Measurements from ENCODE around the gene FAM169A.
"Not testable (repeated sequence)": the region's sequence is repeated elsewhere in the genome, so short reads cannot be mapped to it uniquely, and the experiment has no call there.

The FAM169A gene

GRCh38 chr5:74869414-74869813 is 3.2 kb upstream of the FAM169A start:
- not testable (repeated sequence) for DNase-seq

- DNase-seq = no peak
Observed at GRCh38 chr5:74866596-74867162, 492 bp upstream of the FAM169A start.

- DNase-seq = peak; percentile 1
Observed at GRCh38 chr5:74865256-74865803, 857 bp downstream of the FAM169A start.

- DNase-seq = no peak
Observed at GRCh38 chr5:74864823-74865222, 1.4 kb downstream of the FAM169A start.

- no peak for DNase-seq
Observed at GRCh38 chr5:74863726-74864125, 2.5 kb downstream of the FAM169A start.

GRCh38 chr5:74862221-74862620 is 4.0 kb downstream of the FAM169A start:
- no peak for DNase-seq

- not testable (repeated sequence) for DNase-seq
Observed at GRCh38 chr5:74856975-74857374, 9.2 kb downstream of the FAM169A start.

- DNase-seq = no peak
Observed at GRCh38 chr5:74853256-74853655, 12.9 kb downstream of the FAM169A start.

- no peak for DNase-seq
Observed at GRCh38 chr5:74851684-74852353, 14.4 kb downstream of the FAM169A start.

- no peak for DNase-seq
Observed at GRCh38 chr5:74850789-74851425, 15.3 kb downstream of the FAM169A start.

- DNase-seq = no peak
Observed at GRCh38 chr5:74850030-74850429, 16.2 kb downstream of the FAM169A start.

GRCh38 chr5:74848553-74849025 is 17.6 kb downstream of the FAM169A start:
- DNase-seq = no peak

- no peak for DNase-seq
Observed at GRCh38 chr5:74839229-74839628, 27.0 kb downstream of the FAM169A start.

- no peak for DNase-seq
Observed at GRCh38 chr5:74838262-74838661, 27.9 kb downstream of the FAM169A start.

- no peak for DNase-seq
Observed at GRCh38 chr5:74837115-74837514, 29.1 kb downstream of the FAM169A start.

- no peak for DNase-seq
Observed at GRCh38 chr5:74833537-74834266, 32.5 kb downstream of the FAM169A start.

- DNase-seq = no peak
Observed at GRCh38 chr5:74829413-74829812, 36.8 kb downstream of the FAM169A start.

GRCh38 chr5:74822288-74822687 is 43.9 kb downstream of the FAM169A start:
- no peak for DNase-seq

- DNase-seq = no peak
Observed at GRCh38 chr5:74816875-74817274, 49.3 kb downstream of the FAM169A start.

- no peak for DNase-seq
Observed at GRCh38 chr5:74810915-74811314, 55.3 kb downstream of the FAM169A start.

GRCh38 chr5:74801941-74802340 is 64.2 kb downstream of the FAM169A start:
- no peak for DNase-seq

- DNase-seq = no peak
Observed at GRCh38 chr5:74801197-74801596, 65.0 kb downstream of the FAM169A start.
